CD4-positive, alpha-beta T cell treated with Interleukin-17A for 4 hours (primary cell): ENCODE measurements around the gene TMEM163.
"Not testable (repeated sequence)": the region's sequence is repeated elsewhere in the genome, so short reads cannot be mapped to it uniquely, and the experiment has no call there.

Experiments used
- DNase-seq: peaks from one replicate; pipeline ENCODE4 v3.0.0-alpha.2; 2020; ENCODE audit warnings: mixed read lengths

The TMEM163 gene

GRCh38 chr2:134609924-134610513 is 108.8 kb downstream of the TMEM163 start:
- no peak for DNase-seq

DNA sequence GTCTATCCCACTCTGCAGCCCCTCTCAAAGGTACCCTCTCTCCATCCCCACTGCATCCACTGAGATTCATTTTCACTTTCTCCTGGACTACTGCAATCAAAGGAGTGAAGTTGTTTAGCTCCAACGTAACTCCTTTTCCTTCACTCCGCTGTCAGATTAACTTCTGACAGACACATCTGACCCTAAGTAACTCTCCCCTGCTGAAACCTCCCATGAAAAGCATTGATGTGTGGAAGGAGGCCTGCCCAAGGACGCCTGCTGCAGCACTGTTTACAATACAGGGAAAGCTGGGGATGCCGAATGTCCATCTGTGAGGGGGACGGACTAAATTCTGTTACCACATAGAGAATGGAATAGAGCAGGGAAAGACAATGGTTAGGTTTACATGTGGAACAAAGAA is 114.8 kb downstream of the TMEM163 start:
- DNase-seq: no peak

DNA sequence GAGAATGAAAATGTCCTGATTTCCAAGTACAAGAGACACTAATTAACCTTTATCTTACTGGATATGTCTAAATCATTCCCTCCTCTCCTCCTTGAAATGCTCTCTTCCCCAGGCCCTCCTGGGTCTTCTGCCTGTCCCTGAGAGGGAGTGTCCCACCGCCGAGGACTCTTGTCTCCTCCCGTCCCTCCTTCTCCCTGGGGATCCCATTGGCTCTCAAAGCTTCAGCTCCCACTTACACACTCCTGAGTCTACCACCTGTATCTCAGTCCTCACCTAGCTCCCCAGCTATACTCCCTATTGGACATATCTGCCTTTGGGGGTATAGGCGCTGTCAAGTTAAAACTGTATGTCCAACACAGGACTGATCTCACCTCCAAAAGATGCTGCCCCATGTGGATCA is 116.1 kb downstream of the TMEM163 start:
- no peak for DNase-seq

DNA sequence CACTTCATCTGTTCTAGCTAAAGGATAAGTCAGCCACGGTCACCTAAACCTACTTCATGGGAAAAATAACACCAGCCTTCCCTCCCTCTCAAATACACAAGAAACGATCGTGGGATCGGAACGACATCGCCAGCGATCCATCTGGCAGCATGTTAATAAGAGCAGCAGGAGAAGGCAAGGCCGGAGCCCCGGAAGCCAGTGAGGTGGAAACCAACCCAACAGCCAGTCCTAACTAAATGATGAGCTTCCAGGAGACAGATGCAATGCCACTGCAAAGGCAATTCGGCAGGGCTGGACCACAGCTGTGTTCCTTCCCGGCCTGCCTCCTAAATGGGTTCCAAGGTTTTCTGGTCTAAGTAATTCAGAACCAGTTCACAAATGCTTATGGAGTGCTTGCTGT is 117.5 kb downstream of the TMEM163 start:
- DNase-seq: no peak

GRCh38 chr2:134600208-134600607 is 118.6 kb downstream of the TMEM163 start:
- no peak for DNase-seq

DNA sequence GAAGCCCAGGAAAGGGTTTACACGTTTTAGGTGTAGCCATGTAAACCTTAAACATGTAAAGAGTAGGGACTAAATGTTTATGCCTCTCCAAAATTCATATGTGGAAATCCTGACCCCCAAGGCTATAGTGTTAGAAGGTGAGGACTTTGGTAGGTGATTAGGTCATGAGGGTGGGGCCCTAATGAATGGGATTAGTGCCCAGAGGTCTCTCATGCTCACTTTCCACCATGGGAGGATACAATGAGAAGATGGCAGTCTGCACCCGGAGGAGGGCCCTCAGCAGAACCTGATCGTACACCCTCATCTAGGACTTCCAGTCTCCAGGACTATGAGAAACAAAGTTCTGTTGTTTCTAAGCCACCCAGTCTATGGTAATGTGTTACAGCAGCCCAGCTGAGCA is 119.6 kb downstream of the TMEM163 start:
- no peak for DNase-seq

DNA sequence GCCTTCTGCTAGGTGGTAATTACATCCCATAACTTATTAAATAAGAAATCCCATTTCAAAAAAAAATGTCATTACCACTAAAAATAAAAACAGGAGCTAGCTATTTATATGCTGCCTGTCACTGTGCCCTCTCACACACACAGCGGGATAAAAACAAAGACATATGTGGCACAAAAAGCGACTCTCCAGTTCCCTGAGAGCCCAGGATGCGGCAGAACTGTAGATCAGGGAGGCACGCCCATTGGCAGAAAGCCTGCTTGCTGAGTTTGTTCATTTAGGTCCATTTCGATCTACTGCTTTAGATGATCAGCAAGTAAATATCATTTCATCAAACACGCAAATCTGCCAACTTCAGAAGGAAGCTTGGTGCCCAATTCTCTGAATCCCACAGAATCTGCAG is 124.4 kb downstream of the TMEM163 start:
- no peak for DNase-seq

- no peak for DNase-seq
Observed at GRCh38 chr2:134593519-134593918, 125.3 kb downstream of the TMEM163 start.

GRCh38 chr2:134592377-134592776 is 126.4 kb downstream of the TMEM163 start:
- no peak for DNase-seq

DNA sequence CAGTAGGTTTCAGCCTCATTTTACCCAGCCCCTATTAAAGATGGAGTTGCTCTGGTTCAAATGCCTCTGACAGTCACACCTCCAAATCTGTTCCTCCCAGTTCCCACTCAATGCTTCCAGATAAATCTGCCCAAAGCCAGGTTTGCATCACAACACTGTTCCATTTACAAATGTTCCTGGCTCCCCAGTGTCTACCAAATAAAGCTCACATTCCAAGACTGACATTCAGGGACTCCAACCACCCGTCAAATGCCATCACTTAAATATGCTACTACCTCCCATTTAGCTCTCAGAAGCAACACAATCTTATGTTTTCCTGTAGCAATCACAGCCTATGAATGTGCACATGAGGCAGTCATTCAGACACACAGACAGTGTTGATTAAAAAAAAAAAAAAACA is 127.3 kb downstream of the TMEM163 start:
- DNase-seq: no peak

GRCh38 chr2:134590679-134591078 is 128.1 kb downstream of the TMEM163 start:
- no peak for DNase-seq

- not testable (repeated sequence) for DNase-seq
Observed at GRCh38 chr2:134589171-134590083, 129.4 kb downstream of the TMEM163 start.

- DNase-seq: no peak
Observed at GRCh38 chr2:134588556-134588955, 130.2 kb downstream of the TMEM163 start.

DNA sequence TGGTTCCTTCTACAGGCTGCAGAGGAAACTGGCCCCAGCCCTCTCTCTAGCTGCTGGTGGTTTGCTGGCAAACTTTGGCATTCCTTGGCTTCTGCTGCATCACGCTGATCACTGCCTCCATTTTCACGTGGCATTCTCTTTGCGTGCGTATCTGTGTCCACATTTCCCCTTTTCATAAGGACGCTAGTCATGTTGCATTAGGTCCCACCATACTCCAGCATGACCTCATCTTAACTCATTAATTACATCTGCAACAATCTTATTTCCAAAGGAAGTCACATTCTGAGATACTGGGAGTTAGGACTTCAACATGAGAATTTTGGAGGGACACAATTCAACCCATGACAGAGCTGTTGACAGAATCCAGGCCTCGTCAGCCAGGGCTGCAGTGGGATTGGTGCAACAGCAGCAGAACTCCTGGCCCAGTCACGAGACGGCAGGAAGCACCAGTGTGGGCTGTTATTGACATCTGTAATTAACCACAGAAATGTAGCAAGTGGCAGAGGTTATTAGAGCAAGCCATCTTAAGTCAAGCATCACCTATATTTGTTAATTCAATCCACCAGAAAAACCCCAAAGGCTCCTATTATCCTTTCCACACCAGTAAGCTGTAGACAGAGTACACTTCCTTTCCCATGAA is 132.4 kb downstream of the TMEM163 start:
- no peak for DNase-seq

- no peak for DNase-seq
Observed at GRCh38 chr2:134583997-134584520, 134.7 kb downstream of the TMEM163 start.

DNA sequence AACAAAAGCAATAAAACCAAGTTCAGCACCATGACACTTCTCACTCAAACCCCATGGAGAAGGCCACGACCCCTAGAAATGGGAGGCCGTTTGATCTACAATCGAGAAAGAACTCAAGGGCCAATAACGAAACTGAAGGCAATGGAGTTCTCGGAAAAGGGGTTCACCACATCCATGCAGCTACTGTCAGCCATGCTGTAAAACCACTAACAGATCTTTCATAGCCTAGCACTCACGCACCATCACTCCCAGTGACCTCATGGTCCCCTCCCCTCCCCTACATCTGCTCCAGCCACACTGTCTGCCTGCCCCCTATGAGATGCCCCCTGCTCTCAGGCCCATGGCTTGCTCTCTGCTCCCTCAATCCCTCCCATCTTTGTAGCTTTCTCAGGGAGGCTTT is 135.3 kb downstream of the TMEM163 start:
- no peak for DNase-seq

DNA sequence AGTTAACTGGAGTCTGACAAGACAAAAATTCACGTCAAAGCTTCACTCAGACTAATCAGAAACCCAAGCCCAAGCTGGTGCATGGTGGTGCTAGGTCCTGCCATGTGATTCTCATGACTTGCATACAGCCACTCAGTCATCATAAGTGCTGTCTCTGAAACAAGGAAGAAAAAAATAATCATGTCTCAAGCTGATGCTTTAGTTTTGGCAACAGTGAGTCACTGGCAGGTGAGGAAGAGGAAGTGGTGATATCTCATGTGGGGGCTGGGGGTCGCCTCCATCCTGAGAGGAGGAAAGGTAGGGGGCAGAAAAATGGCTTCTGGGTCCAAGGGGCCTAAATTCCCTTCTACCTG is 136.3 kb downstream of the TMEM163 start:
- DNase-seq: no peak

DNA sequence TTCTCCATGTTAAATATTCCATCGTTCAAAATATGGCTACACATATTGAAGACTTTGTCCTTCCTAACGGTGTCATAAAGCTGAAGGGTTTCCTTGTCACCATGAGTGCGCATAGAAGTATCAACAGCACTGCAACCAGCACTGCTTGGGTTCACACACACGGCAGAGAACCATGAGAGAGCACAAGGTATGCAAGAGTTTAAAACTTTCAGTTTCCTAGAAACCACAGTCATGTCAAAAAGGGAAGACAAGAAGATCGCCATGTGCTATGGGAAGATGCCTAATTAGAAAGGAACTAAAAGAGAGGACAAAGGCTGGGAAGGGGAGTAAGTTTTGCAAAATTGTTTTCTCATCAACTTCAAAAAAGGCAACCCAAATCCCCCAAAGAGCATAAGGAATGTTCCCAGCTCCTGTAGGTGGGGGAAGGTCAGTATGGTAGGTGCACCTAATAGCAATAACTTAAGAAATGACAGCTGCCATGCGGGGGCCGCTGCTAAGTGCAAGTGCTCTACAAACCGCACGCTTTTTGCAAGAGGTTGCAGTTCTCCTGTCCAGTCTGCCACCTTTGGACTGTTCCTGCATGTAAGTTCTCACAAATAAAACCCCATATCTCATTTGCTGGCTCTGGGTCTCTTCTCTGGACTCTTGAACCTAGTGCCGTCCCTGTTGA is 136.8 kb downstream of the TMEM163 start:
- DNase-seq: no peak

DNA sequence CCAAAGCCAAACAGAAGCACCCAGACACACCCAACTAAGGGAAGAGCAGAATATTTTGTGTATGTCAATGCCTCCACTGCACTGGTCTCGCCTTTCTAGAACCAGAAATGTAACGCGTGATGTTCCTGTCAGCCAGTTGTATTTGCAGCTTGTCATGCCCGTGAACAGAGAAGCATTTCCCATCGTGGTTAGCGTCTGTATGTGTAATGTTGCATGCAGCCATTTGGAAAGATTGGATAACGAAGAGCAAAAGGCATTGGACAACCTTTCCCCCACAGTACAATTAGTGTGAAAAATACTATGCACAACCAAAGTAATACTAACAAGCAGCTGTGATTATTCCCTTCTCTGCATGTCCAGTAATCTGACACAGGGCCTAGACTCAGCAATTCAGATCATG is 140.5 kb downstream of the TMEM163 start:
- DNase-seq: no peak

DNA sequence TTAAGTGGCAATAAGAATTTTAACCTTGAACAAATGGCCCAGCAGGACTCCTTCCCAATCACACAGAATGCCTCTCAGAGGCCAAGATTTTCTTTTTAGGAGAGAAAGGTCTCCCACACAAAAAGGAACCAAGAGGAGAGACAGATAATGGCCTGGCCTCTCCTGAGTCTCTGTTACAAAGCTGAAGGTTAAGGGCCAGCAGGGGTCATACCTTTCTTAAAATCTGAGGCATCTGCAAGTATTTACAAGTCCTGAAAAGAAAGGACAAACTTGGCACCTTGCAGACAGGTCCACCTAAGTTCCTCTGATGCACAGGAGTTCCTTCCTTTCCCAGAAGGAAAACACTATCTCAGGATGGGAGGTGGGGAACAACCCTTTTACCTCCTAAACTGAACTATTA is 142.3 kb downstream of the TMEM163 start:
- DNase-seq: peak; percentile 28

DNA sequence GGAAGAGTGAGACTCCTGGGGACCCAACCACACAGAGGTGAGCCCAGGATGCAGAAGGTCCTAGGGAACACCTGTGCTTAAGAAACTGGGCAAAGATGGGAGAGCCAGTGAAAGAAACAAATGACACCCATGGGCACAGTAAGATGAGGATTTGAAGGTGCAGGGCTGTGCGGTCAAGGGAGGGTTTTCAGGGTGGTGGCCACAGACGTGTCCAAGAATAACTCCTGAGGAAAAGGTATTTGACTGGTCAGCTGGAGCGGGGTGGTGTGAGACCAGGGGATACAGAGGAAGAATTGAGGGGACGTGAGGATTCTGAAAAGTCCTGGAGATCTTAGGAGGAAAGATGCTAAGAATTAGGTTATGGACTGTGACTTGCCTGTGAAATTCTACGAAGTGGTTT is 142.9 kb downstream of the TMEM163 start:
- DNase-seq: no peak

- DNase-seq: no peak
Observed at GRCh38 chr2:134574611-134575330, 144.0 kb downstream of the TMEM163 start.

DNA sequence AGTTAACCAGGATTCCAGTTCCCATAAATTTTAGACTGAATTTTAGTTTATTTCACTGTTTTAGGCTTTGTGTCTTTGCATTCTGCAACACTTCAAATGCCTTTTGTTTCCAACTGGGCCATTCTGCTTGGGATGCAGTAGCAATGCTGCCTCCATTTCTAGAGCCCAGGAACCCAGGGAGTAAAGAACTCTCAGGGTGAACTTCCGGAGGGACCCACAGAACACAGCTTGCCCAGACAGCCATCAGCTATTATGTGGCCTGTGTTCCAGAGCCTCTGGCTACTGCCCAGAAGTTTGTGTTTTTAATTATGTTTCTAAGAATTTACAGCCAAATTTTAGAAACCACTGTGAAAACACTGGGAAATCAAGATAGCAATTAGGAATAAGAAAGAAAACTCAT is 145.1 kb downstream of the TMEM163 start:
- DNase-seq: no peak
